GM18502 (cell line): Measurements from ENCODE around the gene C16orf89.
"Not testable (repeated sequence)": the region's sequence is repeated elsewhere in the genome, so short reads cannot be mapped to it uniquely, and the experiment has no call there.

Experiments used
- ATAC-seq: cut with Tn5 transposase; IDR thresholded peaks from one replicate; pipeline ENCODE4 v1.9.1; 2021; ENCODE audit warnings: mild to moderate bottlenecking; ENCODE audit not compliant: unreplicated experiment, poor library complexity

The C16orf89 gene, protein sequence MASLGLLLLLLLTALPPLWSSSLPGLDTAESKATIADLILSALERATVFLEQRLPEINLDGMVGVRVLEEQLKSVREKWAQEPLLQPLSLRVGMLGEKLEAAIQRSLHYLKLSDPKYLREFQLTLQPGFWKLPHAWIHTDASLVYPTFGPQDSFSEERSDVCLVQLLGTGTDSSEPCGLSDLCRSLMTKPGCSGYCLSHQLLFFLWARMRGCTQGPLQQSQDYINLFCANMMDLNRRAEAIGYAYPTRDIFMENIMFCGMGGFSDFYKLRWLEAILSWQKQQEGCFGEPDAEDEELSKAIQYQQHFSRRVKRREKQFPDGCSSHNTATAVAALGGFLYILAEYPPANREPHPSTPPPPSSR

DNA sequence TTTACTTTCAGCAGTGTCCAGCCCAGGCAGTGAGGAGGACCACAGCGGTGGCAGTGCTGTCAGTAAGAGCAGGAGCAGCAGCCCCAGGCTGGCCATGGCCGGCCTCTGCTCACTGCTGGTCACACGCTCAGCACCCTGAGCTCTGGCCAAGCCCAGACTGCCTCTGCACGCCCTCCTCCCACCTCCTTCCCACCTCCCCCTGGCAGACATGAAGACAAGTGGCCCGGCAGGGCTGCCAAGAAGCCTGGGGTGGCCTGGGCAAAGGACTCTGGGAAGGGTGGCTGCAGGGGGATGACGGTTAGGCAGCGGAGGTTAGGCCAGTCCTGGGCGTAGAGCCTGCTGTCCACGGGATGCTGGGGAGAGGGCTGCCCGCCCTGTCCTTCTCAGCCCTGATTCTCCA is at the start of gene C16orf89:
Gene C16orf89, minus strand, starts transcription at position 144 of the 400 bp plus-strand sequence. Its CDS starts 48 bp downstream, at position 96.
- ATAC-seq, result no peak

DNA sequence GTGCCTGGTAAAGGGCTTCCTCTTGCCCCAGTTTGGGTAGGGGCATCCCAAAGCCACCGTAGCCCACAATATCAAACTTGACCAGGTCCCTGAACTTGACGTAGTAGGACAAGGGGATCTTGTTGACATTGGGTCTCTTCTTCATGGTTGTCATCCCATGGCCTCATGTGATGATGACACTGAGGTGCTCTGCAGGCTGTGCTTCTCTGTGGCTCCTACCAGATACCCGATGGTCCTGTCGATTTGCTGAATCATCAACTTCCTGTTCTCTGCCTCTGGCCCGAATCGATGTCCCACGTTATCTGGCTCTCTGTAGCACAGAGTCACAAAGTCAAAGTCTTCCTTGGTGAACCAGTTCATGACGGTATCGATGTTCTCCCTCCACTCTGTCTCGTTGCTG is 45.2 kb upstream of the C16orf89 start:
- not testable (repeated sequence) for ATAC-seq

DNA sequence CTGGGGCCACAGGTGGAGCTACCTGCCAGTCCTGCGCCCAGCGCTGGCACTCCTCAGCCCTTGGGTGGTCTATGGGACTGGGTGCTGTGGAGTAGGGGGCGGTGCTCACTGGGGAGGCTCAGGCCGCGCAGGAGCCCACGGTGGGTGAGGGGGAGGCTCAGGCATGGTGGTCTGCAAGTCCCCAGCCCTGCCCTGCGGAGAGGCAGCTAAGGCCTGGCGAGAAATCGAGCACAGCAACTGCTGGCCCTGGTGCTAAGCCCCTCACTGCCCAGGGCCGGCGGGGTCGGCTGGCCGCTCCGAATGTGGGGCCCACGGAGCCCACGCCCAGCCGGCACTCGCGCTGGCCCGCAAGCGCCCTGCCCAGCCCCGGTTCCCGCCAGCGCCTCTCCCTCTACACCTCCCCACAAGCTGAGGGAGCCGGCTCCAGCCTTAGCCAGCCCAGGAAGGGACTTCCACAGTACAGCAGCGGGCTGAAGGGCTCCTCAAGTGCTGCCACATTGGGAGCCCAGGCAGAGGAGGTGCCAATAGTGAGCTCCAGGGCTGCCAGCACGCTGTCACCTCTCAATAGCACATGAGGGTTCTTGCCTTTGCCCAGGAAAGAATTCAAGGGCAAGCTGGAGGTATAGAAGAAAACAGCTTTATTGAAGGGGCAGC is 42.9 kb upstream of the C16orf89 start:
- no peak for ATAC-seq

DNA sequence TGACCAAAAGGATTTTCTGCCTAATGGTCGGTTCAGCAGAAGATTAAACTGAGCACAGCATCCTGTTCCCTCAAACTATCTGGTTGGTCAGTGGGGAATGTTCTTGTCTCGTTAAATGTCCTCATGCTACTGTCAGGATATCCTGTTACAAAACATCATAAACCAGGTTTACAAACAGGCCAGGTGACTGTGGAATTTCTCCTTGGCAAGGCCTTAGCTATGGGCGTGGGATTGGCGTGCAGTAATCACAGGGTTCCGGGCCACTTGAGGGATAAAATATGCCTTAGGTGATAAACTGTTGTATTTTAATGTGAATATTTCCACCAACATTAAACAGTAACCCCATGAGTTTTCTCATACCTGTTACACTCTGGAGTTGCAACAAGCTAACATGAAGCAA is 39.3 kb upstream of the C16orf89 start:
- ATAC-seq, result not testable (repeated sequence)

DNA sequence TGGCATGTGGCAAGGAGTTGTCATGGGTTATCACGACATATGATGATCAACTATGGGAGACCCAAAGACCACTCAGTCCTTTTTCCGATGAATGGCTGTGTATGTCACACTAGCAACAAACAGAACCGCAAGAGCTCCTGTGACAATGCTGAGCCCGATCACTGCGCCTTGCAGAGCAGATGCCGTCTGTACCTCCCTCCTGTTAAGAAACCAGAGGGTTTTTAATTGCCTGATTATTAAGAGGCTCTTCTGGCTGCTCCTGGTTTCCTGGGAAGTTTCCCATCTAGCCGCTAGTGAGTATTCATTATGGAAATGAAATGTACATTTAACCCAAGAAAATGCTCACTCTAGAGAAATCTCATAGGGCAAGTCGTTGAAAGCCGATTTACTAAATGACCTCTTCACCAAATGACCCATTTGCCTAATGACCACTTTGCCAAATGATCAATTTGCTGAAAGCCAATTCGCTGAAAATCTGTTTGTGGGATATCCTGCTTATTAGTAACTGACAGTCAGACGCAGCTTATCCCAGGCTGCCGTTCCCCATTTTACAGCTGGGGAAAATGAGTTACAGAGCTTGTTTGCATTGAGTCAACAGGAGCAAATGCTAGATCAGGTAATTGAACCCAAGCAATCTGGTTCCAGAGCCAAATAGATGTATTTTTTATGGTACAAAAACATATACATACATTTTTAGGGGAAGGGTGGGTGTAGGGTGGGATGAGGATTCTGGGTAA is 37.7 kb upstream of the C16orf89 start:
- not testable (repeated sequence) for ATAC-seq

DNA sequence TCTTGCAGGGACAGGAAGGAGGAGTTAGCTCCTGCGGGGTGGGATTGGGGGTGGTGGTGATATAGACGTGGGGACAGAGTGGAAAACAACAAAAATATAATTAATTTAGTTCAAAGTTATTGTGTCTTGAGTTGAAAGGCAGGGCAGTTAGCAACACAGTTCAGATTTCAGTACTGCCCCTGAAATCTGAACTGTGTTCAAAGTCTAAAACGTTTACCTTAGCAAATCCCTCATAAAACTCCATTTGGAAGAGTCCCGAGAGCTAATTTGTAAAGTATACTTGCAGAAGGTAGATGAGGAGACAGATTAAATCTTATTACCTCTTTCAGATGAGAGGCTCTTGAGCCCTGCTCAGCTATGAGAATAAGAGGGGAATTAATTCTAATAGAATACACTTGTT is 33.4 kb upstream of the C16orf89 start:
- ATAC-seq, result not testable (repeated sequence)

DNA sequence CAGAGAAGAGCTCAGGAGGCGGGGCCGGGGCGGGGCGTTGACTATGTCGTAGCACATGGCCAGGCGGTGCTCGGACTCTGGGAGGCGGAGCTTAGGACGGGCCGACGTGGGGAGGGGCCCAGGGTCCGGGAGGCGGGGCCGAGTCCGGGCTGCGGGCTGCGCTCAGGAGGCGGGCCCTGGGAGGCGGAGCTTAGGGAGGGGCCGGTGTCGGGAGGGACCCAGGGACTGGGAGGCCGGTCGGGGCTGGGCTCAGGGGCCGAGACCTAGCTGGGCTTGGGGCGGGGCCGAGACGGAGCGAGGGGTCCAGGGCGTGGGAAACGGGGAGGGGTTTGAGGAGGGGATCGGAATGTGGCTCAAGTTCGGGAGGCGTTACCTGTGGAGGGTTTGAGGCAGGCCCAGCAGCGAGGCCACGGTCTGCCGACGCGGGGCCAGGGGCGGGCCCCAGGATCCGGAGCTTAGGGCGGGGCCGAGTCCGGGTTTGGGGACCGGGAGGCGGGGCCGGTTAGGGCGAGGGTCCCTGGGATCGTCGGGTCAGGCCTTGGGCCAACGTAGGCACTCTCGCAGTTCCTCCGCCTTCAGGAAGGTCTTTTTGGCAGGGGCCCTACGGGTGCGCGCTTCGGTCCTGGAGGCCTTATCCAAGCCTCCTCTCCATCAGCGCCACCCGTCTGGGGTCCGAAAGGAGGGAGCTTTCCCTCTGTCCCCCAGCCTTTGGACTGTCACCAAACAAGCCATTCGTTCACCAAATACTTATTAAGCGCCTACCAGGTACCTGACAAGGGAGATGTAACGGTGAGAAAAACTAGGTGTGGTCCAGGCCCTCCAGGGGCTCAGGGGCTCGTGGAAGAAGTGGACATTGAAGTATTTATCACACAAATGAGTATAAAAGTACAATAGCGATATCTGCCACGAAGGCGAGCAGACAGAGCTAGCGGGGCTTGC is 32.7 kb upstream of the C16orf89 start:
- ATAC-seq, result peak; percentile 86

DNA sequence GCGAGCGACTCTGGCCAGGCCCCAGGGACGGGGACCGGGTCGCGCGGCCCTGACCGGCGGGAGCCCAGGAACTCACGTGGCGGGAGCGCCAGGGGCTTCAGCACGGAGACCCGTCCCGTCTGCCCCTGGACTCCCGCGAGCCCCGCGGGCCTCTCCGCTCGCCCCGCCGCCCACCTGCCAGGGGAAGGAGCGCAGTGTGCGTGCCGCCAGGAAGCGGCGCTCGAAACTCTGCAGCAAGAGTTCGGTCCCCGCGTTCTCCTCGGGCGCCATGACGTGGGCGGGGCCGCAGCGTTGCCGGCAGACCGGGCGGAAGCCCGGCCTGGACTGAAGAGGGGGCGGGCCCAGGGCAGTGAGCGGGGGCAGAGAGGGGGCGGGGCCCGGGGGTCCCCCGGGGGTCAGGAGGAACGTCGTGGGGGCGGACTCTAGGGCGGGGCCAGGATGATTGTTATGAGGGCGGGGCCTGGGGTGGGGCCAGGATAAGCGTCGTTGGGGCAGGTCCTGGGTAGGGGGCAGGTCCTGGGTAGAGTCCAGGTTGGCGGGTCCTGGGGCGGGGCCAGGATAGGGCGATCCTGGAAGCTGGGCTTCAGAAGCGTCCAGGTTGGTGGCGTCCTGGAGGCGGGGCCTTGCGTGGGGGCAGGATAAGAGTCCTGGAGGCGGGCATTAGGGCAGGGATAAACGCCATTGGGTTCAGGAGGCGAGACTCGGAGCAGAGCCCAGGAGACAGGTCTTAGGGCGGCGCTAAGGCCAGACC is 31.9 kb upstream of the C16orf89 start, which contains the start of gene EEF2KMT:
Gene EEF2KMT, minus strand, starts transcription at position 326 of the 751 bp plus-strand sequence. Its CDS starts 56 bp downstream, at position 270.
- ATAC-seq, result peak; percentile 97

DNA sequence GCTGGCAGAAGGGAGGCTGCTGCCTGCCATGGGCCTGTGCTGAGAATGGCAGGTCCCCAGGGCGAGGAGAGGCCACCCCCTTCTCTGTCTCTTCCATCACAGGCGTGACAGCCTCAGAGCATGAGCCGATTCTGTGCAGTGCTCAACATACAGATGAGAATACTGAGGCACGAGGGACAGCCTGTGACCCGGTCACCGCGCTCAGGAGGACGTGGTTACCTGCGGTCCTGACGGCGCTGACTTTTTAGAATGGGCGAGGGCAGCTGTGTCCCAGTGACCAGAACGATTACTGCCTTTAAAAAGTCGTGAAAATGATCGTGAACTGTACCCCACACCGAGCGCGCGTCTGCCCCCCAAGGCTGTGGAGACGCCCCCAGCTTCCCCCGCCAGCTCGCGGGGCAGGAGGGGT is 31.3 kb upstream of the C16orf89 start:
- not testable (repeated sequence) for ATAC-seq

DNA sequence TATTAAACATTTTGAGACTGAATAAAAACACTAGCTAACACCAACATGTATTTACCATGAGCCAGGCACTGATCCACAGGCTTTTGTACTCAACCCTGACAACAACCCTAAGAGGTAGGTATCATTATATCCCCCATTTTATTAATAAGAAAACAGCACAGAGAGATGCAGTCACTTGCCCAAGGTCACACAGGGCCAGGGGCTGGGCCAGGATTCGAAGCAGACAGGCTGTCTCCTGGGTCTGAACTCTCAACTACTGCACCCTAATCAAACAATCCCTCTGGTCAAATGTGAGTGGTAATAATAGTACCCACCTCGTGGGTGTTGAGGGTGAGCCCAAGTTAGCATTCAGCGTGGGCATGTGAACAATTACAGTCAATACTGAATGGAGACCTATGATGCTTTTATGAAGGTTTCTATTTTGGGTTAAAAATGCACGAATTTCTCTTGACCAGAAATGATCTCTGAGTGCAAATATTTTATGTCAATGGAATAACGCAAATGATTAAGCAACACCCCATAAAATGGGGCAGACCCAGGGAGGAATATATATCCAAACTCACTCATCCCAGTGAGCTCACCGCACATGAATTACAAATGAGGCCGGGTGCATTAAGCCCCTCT is 30.8 kb upstream of the C16orf89 start:
- not testable (repeated sequence) for ATAC-seq

DNA sequence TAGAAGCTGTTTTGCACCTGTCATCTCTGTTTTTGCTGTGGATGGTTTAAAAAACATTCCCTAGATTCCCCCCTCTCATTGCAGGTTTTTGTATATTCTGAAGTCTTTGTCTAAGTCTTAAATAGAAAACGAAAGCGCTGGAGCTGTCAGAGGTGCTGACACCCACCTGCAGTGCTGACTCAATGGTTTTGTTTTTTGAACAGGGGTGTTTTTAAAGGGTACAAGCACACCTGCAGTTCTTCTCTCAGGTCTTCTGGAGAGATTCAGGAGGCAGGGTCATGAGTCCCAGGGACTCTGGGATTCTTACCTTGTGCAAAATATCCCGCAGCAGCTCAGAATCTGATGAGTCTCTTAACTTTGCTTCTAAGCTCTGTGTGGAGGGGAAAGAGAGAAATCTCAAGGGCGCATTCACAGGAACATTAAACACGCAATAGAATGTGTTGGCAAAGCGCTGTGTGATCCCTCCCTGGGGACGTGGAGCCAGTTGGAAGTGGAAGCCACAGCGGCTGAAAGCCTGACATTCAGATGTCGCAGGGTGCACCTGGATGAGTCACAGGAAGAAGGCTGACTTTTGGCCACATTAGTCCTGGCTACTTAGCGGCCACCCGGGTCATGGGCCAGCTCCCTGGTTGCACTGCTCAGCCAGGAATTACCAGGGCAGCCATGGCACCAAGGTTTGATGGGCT is 29.5 kb upstream of the C16orf89 start:
- ATAC-seq, result not testable (repeated sequence)

DNA sequence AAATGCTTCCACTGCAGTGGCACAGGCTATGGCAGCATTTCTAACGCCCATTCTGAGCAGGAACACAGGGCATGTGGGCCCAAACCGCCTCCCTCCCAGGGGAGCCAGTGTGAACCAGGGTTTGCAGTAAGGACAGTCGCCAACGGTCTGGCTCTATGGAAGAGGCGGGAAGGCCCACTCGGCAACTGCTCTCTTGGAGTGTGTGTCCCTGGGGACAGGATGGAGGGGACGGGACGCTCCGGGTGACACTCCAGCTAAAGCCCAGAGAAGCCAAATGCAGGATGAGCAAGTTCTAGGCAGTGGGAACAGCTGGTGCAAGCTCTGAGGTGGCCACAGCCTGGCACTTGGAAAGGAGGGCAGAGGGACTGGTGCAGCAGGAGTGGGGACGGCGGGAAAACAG is 28.0 kb upstream of the C16orf89 start:
- ATAC-seq, result not testable (repeated sequence)

DNA sequence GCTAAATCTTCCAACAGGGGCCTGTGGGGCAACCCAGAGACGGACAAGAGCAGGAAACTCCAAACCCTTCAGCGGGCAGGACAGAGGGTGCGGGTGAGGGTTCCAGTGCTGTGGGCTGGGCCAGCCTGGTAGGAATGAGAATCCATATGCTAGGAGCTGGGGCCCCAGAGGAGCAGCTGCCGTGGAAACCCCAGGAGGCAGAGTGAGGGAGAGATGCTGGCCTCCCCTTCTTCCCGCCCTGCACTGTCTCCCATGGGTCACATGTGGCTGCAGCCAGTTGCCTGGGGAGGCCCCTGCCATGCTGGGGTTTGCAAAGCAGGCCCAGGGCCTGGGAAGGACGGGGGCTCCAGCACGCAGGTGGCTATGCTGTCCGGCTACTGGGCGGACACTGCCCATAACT is 27.3 kb upstream of the C16orf89 start:
- ATAC-seq, result not testable (repeated sequence)

DNA sequence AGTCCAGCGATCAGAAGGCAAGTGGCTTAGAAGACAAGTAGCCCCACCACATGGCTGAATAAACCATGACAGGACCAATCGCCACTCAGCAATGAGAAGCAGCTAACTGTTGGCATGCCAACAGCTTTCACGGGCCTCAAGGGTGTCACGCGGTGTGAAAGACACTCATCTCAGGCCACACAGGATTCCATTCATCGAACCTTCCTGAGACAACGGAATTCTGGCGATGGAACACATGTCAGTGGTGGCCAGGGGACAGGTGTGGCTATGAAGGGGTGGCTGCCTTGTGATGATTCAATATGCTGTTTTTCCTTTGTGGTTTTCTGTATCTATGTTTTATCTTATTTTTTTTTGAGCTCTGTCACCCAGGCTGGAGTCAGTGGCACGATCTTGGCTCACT is 24.8 kb upstream of the C16orf89 start:
- ATAC-seq, result not testable (repeated sequence)

DNA sequence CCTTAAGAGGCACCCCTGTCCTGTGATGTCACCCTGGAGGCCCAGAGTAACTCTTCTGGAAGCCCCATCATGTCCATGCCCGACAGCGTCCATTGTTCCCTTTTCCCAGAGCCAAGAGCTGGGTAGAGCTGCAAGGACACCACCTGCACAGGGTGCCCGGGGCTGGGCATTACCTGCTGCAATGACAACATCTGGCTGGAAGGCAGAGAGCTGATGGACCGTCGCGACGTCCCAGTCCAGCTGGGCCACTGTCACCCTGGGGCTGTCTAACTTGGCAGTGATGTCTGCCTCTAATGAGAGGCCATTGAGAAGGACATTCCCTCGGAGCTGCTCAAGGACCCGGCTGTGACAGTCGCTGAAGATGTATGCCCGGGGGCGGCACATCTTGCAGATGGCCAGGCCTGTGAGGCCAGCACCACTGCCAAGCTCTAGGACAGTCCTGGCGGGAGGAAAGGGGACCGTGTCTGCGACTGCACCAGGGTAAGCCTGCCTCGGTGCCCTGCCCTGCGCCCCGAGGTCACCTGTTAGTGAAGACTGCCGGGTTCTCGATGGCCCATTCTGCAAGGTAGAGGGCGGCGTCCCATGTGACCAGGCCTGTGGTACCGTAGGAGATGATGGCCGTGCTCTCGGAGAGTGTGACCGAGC is 24.3 kb upstream of the C16orf89 start:
- ATAC-seq, result not testable (repeated sequence)

DNA sequence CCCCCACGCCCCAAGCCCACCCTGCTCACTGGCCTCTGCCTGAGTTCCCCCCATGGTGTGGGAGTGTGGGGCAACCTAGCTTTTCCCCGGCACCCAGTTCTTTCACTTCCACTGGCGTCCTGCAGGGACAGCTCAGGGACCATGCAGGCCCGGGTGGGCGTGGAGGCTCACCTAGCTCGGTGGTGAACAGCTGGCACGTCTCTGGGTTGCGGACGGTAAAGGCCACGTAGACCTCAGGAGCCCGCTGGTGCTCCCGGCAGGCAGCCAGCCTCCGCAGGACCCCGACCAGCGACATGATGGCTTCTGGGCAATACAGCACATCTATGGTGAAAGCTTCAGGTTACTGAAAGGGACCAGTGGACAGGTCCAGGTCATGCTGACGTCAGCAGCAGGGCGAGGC is 23.2 kb upstream of the C16orf89 start:
- not testable (repeated sequence) for ATAC-seq

DNA sequence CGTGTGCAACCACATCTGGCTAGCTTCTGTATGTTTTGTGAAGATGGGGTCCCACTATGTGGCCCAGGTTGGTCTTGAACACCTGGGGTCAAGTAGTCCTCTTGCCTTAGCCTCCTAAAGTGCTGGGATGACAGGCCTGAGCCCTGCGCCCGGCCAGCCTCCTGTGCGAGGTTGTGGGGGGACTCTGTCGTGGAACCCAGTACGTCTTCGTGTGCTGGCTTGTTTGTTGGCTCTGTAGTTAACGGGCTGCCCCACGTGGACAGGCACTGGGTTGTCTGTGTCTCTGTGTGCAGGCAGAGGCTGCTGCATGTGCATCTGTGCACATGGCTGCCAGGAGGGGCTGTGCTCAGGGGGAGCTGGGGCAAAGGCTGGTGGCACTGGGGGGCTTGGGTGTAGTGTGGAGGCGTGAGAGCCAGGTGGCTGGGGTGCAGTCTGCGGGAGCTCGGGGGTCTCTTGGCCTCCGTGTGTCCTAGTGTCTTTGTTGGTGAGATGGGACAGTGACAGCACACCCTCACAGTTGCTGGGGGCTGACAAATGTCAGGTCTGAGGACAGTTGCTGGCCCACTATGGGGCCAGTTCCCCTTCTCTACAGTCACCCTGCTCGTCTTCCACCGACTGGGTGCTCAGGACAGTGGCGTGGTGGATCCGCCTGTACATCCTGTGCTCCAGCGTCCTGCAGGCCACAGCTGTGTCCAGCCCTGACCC is 22.5 kb upstream of the C16orf89 start:
- ATAC-seq, result not testable (repeated sequence)
